IMR-90 (cell line): ENCODE measurements around the gene SAXO1. TPM values are rescaled to one million over a fixed set of nuclear protein-coding genes. Genes with fewer than 3 reads are reported as not detected.

Experiments
- ATAC-seq: fragments of 200-7000 bp; cut with Tn5 transposase; 2 replicates; pipeline ENCODE4 v1.9.1; 2020; ENCODE audit warnings: low read depth, mild to moderate bottlenecking, moderate library complexity
- BruUV-seq: library from RNA; stranded (reverse); fragments of 400-500 nt; replicated peaks from 2 replicates; lab custom pipeline; 2021; lab: Mats Ljungman, UMichigan
- CTCF ChIA-PET: fragments of 300-600 bp; formaldehyde crosslinking; extraction: SDS; loops from one replicate; lab custom pipeline; 2021; ENCODE audit warnings: antibody characterized with exemption; lab: Yijun Ruan, JAX
- POLR2A ChIA-PET: fragments of 300-600 bp; sonication (Branson Sonifier 250); formaldehyde crosslinking; loops from one replicate; lab custom pipeline; 2022; ENCODE audit warnings: antibody characterized with exemption; ENCODE audit not compliant: unreplicated experiment; lab: Charles Lee
- DNase-seq: peaks from one replicate; pipeline ENCODE4 v3.0.0; 2013
- H2AFZ ChIP-seq: replicated peaks from 2 replicates; pipeline ENCODE3; 2013; ENCODE audit warnings: low read length, mild to moderate bottlenecking; ENCODE audit not compliant: poor library complexity
- H2AK5ac ChIP-seq: 2 replicates; pipeline ENCODE4 v1.6.1; 2013; ENCODE audit warnings: low read depth, low read length, inconsistent platforms
- H2AK9ac ChIP-seq: replicated peaks from 2 replicates; pipeline ENCODE3; 2013; ENCODE audit warnings: mild to moderate bottlenecking, low read depth, low read length, moderate library complexity; ENCODE audit not compliant: poor library complexity
- H2BK120ac ChIP-seq: 2 replicates; pipeline ENCODE4 v1.6.1; 2013; ENCODE audit warnings: low read depth, low read length, inconsistent platforms
- H2BK15ac ChIP-seq: 3 replicates; pipeline ENCODE4 v1.6.1; 2013; ENCODE audit warnings: low read depth, low read length, inconsistent platforms
- H2BK20ac ChIP-seq: 2 replicates; pipeline ENCODE4 v1.6.1; 2013; ENCODE audit warnings: low read depth, mild to moderate bottlenecking, inconsistent platforms, low read length, moderate library complexity
- H2BK5ac ChIP-seq: 2 replicates; pipeline ENCODE4 v1.6.1; 2013; ENCODE audit warnings: mild to moderate bottlenecking, low read depth, low read length, inconsistent platforms; ENCODE audit not compliant: poor library complexity, severe bottlenecking
- H3K14ac ChIP-seq: replicated peaks from 2 replicates; pipeline ENCODE4 v1.6.1; 2013; ENCODE audit warnings: low read depth, low read length, inconsistent platforms
- H3K18ac ChIP-seq: 2 replicates; pipeline ENCODE4 v1.6.1; 2013; ENCODE audit warnings: low read depth, low read length, control low read depth
- H3K23ac ChIP-seq: 2 replicates; pipeline ENCODE4 v1.6.1; 2013; ENCODE audit warnings: low read depth, low read length, inconsistent platforms
- H3K27ac ChIP-seq: 2 replicates; pipeline ENCODE4 v1.5.1; 2013; ENCODE audit warnings: mild to moderate bottlenecking, control low read depth, low read length; ENCODE audit not compliant: insufficient read depth
- H3K27me3 ChIP-seq: 2 replicates; pipeline ENCODE4 v1.6.1; 2013; ENCODE audit warnings: low read length; ENCODE audit not compliant: control insufficient read depth, insufficient read depth
- H3K36me3 ChIP-seq: 2 replicates; pipeline ENCODE4 v1.6.1; 2013; ENCODE audit warnings: low read length, mixed read lengths; ENCODE audit not compliant: control insufficient read depth, insufficient read depth
- H3K4ac ChIP-seq: 2 replicates; pipeline ENCODE4 v1.6.1; 2013; ENCODE audit warnings: low read depth, low read length, inconsistent platforms
- H3K4me1 ChIP-seq: 2 replicates; pipeline ENCODE4 v1.6.1; 2013; ENCODE audit warnings: low read length, mixed read lengths; ENCODE audit not compliant: control insufficient read depth, insufficient read depth
- H3K4me2 ChIP-seq: 2 replicates; pipeline ENCODE4 v1.6.1; 2013; ENCODE audit warnings: low read depth, mild to moderate bottlenecking, control low read depth, low read length, moderate library complexity
- H3K4me3 ChIP-seq: 2 replicates; pipeline ENCODE4 v1.5.1; 2013; ENCODE audit warnings: low read depth, mild to moderate bottlenecking, control low read depth, low read length, moderate library complexity; ENCODE audit not compliant: insufficient read depth
- H3K56ac ChIP-seq: 2 replicates; pipeline ENCODE4 v1.6.1; 2013; ENCODE audit warnings: low read length, inconsistent platforms; ENCODE audit not compliant: insufficient read depth; ENCODE audit errors: extremely low read depth
- H3K79me1 ChIP-seq, 2 experiments: 2 replicates each; pipeline ENCODE4 v1.6.1; 2013; ENCODE audit warnings: low read length in 2 of 2, inconsistent platforms in 1 of 2, low read depth in 1 of 2
- H3K9ac ChIP-seq: 2 replicates; pipeline ENCODE4 v1.6.1; 2013; ENCODE audit warnings: low read depth, low read length, control low read depth
- H3K9me1 ChIP-seq: 2 replicates; pipeline ENCODE4 v1.6.1; 2013; ENCODE audit warnings: low read length, inconsistent platforms; ENCODE audit not compliant: insufficient read depth
- H3K9me3 ChIP-seq: 2 replicates; pipeline ENCODE4 v1.6.1; 2013; ENCODE audit warnings: low read length; ENCODE audit not compliant: control insufficient read depth, insufficient read depth
- H4K20me1 ChIP-seq: 2 replicates; pipeline ENCODE4 v1.6.1; 2013; ENCODE audit warnings: low read length, inconsistent platforms; ENCODE audit not compliant: insufficient read depth
- H4K5ac ChIP-seq: 2 replicates; pipeline ENCODE4 v1.6.1; 2013; ENCODE audit warnings: mild to moderate bottlenecking, low read depth, low read length, control low read depth
- H4K8ac ChIP-seq, 2 experiments: 2 replicates each; pipeline ENCODE4 v1.6.1; 2013; ENCODE audit warnings: low read depth in 2 of 2, low read length in 2 of 2, control low read depth in 1 of 2, inconsistent platforms in 1 of 2
- H4K91ac ChIP-seq: 2 replicates; pipeline ENCODE4 v1.6.1; 2013; ENCODE audit warnings: low read depth, low read length, inconsistent platforms; ENCODE audit not compliant: insufficient read depth
- CEBPB ChIP-seq: IDR thresholded peaks from 2 replicates; pipeline ENCODE4 v1.6.1; 2012; ENCODE audit warnings: low read depth, low read length, improper control_type of control experiment
- CHD1 ChIP-seq: IDR thresholded peaks from 2 replicates; pipeline ENCODE4 v1.6.1; 2012; ENCODE audit warnings: low read depth, low read length, improper control_type of control experiment
- FOS ChIP-seq: fragments of 150-350 bp; IDR thresholded peaks from 2 replicates; pipeline ENCODE4 v1.6.1; 2016; ENCODE audit warnings: low read depth, low read length
- MAFK ChIP-seq: IDR thresholded peaks from 2 replicates; pipeline ENCODE4 v1.6.1; 2012; ENCODE audit warnings: low read depth, low read length, improper control_type of control experiment
- NFE2L2 ChIP-seq: fragments of 150-350 bp; IDR thresholded peaks from 2 replicates; pipeline ENCODE4 v1.6.1; 2016; ENCODE audit warnings: low read depth, mild to moderate bottlenecking, low read length
- POLR2A ChIP-seq: IDR thresholded peaks from 2 replicates; pipeline ENCODE4 v1.6.1; 2012; ENCODE audit warnings: mild to moderate bottlenecking, low read depth, low read length
- RCOR1 ChIP-seq: IDR thresholded peaks from 2 replicates; pipeline ENCODE4 v1.6.1; 2012; ENCODE audit warnings: mild to moderate bottlenecking, low read length, improper control_type of control experiment; ENCODE audit not compliant: insufficient replicate concordance
- USF2 ChIP-seq: fragments of 150-350 bp; IDR thresholded peaks from 2 replicates; pipeline ENCODE4 v1.6.1; 2017; ENCODE audit warnings: mild to moderate bottlenecking, antibody characterized with exemption, low read length, low read depth
- WGBS, 2 experiments: methylation state at CpG; one replicate each; pipeline versions ENCODE4 v1.1.5 to v1.1.7; 2013; ENCODE audit warnings: missing lambda C conversion rate in 2 of 2; ENCODE audit not compliant: insufficient read length in 1 of 2; ENCODE audit errors: extremely low coverage in 2 of 2; 5-methylcytosine and 5-hydroxymethylcytosine counted together
- dilution Hi-C: fragments of 300-500 bp; cut with HindIII; formaldehyde crosslinking; loops from one replicate; pipeline ENCODE4 v1.14.3; 2018; ENCODE audit warnings: low sequenced_read_pairs; ENCODE audit not compliant: unreplicated experiment
- in situ Hi-C: fragments of 300-500 bp; cut with MboI; formaldehyde crosslinking; loops from 3 replicates; pipeline ENCODE4 v1.14.3; 2019; ENCODE audit warnings: low sequenced_read_pairs, inconsistent platforms, mixed read lengths
- intact Hi-C: fragments of 100-400 bp; cut with micrococcal nuclease; formaldehyde crosslinking; loops from 2 replicates; pipeline ENCODE4 v1.10.0; 2022
- polyA plus RNA-seq, 3 experiments: library from polyadenylated mRNA; depleted of rRNA; stranded (reverse); fragments of >200 nt; gene quantifications; 2 replicates each; pipeline ENCODE4 v1.2.3, GENCODE V29; 2012; ENCODE audit warnings: low replicate concordance in 1 of 3
- total RNA-seq: library from RNA; depleted of rRNA; stranded (reverse); fragments of >200 nt; gene quantifications from 2 replicates; pipeline ENCODE4 v1.2.3, GENCODE V29; 2012

SAXO1 gene
- total and polyA plus RNA-seq, 2 of the 4 experiments (the other 2 are of a cell fraction), result not detected

- no peak overlapping the region for H3K4ac ChIP-seq
- ChIA-PET CTCF (no interaction called here), POLR2A (no interaction called here)
- DNase-seq (no peak), ATAC-seq (no peak)
- intact Hi-C loops, result no loop called here
- H2AK5ac ChIP-seq, result no peak overlapping the region
- H3K36me3 ChIP-seq, result no peaks in the 10 kb centered on the region
- no peak overlapping the region for H4K91ac ChIP-seq
- in situ Hi-C loops, result no loop called here
- no peak overlapping the region for H2BK15ac ChIP-seq
- no peak overlapping the region for H4K5ac ChIP-seq
- no peak overlapping the region for H3K27ac ChIP-seq
- H3K18ac ChIP-seq, result no peak overlapping the region
- BruUV-seq, result no TSS peak
- no peaks in the 10 kb centered on the region for H3K79me1 ChIP-seq
- H2BK120ac ChIP-seq, result no peak overlapping the region
- TF ChIP-seq POLR2A (no peak), USF2 (no peak), CEBPB (no peak), MAFK (no peak), CHD1 (no peak), FOS (no peak), RCOR1 (no peak), NFE2L2 (no peak)
- H3K9me1 ChIP-seq, result no peaks in the 10 kb centered on the region
- H2AK9ac ChIP-seq, result no peak overlapping the region
- H3K56ac ChIP-seq, result no peak overlapping the region
- no peak overlapping the region for H3K4me2 ChIP-seq
- whole genome bisulfite sequencing, 2 experiments, result no CpG with 5 or more reads among the region's 2 CpGs
- H3K9me3 ChIP-seq, result no peaks in the 10 kb centered on the region
- H2BK20ac ChIP-seq, result no peak overlapping the region
- dilution Hi-C loops, result no loop called here
- H3K9ac ChIP-seq, result no peak overlapping the region
- H4K20me1 ChIP-seq, result no peaks in the 10 kb centered on the region
- H3K27me3 ChIP-seq, result no peaks in the 10 kb centered on the region; the same call in 1 of the 2 replicates
- H3K4me3 ChIP-seq, result no peak overlapping the region
- no peak overlapping the region for H2AFZ ChIP-seq
- no peak overlapping the region for H4K8ac ChIP-seq
- no peak overlapping the region for H2BK5ac ChIP-seq
- H3K23ac ChIP-seq, result no peak overlapping the region
- H3K14ac ChIP-seq, result no peak overlapping the region
- H3K4me1 ChIP-seq, result no peaks in the 10 kb centered on the region
Observed at GRCh38 chr9:18881758-18882157, 151.3 kb downstream of the SAXO1 start.
